HCT116 (cell line): Measurements from ENCODE around the gene RADIL.

Experiments used
- CEBPB ChIP-seq: IDR thresholded peaks from 2 replicates; pipeline ENCODE4 v1.6.1; 2012; ENCODE audit warnings: low read depth
- POLR2A ChIP-seq: IDR thresholded peaks from 2 replicates; pipeline ENCODE4 v1.7.0; 2011; ENCODE audit warnings: borderline replicate concordance; ENCODE audit not compliant: insufficient read depth, insufficient read length; ENCODE audit errors: extremely low read depth
- RAD21 ChIP-seq: IDR thresholded peaks from 2 replicates; pipeline ENCODE4 v1.6.1; 2012; ENCODE audit warnings: low read depth, mild to moderate bottlenecking
- SP1 ChIP-seq: IDR thresholded peaks from 2 replicates; pipeline ENCODE4 v1.6.1; 2012; ENCODE audit warnings: low read depth
- YY1 ChIP-seq: IDR thresholded peaks from 2 replicates; pipeline ENCODE4 v1.6.1; 2011; ENCODE audit warnings: low read length, low read depth, moderate library complexity, mild to moderate bottlenecking; ENCODE audit not compliant: insufficient replicate concordance; ENCODE audit errors: extremely low read depth
- TF ChIP-seq, protein P1 (sequence below), 3 experiments: fragments of 200-600 bp in 1 of 3; sonication (generic) in 1 of 3; IDR thresholded peaks in 2 of 3; conservative IDR thresholded peaks in 1 of 3; 2 replicates each; pipeline ENCODE4 v1.5.1; 2012 to 2017; ENCODE audit warnings: low read depth in 2 of 3, low read length in 2 of 3, antibody characterized with exemption in 1 of 3, borderline replicate concordance in 1 of 3, control low read depth in 1 of 3, mild to moderate bottlenecking in 1 of 3, mixed read lengths in 1 of 3, mixed run types in 1 of 3, moderate library complexity in 1 of 3; ENCODE audit not compliant: insufficient read depth in 1 of 3

- TF ChIP-seq POLR2A (no peak), CEBPB (no peak), YY1 (no peak), SP1 (no peak), RAD21 (no peak)
- TF ChIP-seq, protein P1, sequence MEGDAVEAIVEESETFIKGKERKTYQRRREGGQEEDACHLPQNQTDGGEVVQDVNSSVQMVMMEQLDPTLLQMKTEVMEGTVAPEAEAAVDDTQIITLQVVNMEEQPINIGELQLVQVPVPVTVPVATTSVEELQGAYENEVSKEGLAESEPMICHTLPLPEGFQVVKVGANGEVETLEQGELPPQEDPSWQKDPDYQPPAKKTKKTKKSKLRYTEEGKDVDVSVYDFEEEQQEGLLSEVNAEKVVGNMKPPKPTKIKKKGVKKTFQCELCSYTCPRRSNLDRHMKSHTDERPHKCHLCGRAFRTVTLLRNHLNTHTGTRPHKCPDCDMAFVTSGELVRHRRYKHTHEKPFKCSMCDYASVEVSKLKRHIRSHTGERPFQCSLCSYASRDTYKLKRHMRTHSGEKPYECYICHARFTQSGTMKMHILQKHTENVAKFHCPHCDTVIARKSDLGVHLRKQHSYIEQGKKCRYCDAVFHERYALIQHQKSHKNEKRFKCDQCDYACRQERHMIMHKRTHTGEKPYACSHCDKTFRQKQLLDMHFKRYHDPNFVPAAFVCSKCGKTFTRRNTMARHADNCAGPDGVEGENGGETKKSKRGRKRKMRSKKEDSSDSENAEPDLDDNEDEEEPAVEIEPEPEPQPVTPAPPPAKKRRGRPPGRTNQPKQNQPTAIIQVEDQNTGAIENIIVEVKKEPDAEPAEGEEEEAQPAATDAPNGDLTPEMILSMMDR (IDR thresholded peaks at IDR 0.05 in 2 of 3, conservative IDR thresholded peaks at IDR 0.05 in 1 of 3; ENCODE audit: borderline replicate concordance in 1 of 3, insufficient read depth in 1 of 3, low read depth in 2 of 3, low read length in 2 of 3), result no peak
Observed at GRCh38 chr7:4758791-4759190, 124.7 kb downstream of the RADIL start.
